Measurements from ENCODE around the gene DMBX1. TPM values are rescaled to one million over a fixed set of nuclear protein-coding genes. Genes with fewer than 3 reads are reported as not detected.

DMBX1 gene
- total RNA-seq, 1 donor from 2014 or later: not detected

DNA sequence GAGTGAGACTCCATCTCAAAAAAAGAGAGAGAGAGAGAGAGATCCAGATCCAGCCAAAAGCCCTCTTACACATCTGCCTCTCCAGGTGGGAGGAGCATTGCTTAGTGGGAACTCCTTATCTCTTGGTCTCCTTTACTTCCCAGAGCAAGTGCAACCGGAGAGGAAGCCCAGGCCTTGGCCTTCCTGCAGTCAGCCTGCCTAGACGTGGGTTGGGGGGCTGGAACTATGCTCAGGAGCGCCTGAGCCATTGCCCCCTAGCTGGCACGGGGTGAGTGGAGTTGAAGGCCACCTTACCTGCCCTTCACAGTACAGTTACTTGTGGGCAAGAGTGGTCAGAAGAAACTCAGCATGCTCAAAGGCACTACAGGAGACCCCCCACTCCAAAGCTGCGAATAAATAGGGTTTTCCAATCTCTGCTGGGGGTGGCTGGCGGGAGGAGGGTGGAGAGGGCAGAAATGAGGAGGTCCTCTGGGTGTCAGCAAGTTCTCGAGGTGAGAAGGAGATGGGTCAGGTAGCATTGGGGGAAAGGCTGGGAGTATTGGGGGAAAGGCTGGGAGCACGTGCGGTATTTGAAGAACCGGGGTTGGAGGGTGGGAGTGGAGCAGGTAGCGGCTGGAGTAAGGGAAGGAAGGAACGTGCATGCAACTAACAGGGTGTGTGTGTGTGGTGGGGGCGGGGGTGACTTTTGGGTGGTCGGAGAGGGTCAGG, 4.7 kb upstream of the DMBX1 start:
- Mint-ChIP-seq H3K36me3 (ENCODE audit: low read depth) (no peaks in the 10 kb centered on the region), H3K27ac (no peak overlapping the region), H3K4me1 (peaks cover 15% of the 10 kb centered on the region), H3K4me3 (no peak overlapping the region), H3K9me3 (no peaks in the 10 kb centered on the region), H3K27me3 (peaks cover 67% of the 10 kb centered on the region)
- intact Hi-C loops (cut with micrococcal nuclease): no loop called here
- ChIA-PET CTCF (no interaction called here), POLR2A (no interaction called here)
- DNase-seq (no peak), ATAC-seq (ENCODE audit: low read depth) (no peak)
- no peak for TF ChIP-seq CTCF (IDR thresholded peaks at IDR 0.05)

GRCh38 chr1:46485564-46486431, 3.8 kb upstream of the DMBX1 start:
- no peak for DNase-seq
- ChIA-PET CTCF (no interaction called here), POLR2A (no interaction called here)
- H3K36me3 Mint-ChIP-seq (ENCODE audit: low read depth): no peaks in the 10 kb centered on the region
- intact Hi-C loops (cut with micrococcal nuclease): no loop called here
- peaks cover 69% of the 10 kb centered on the region for H3K27me3 Mint-ChIP-seq
- H3K4me3 Mint-ChIP-seq: no peak overlapping the region
- H3K9me3 Mint-ChIP-seq: no peaks in the 10 kb centered on the region
- no peak for ATAC-seq (ENCODE audit: low read depth)
- peaks cover 20% of the 10 kb centered on the region for H3K4me1 Mint-ChIP-seq
- H3K27ac Mint-ChIP-seq: no peak overlapping the region
- no peak for TF ChIP-seq CTCF (IDR thresholded peaks at IDR 0.05)

DNA sequence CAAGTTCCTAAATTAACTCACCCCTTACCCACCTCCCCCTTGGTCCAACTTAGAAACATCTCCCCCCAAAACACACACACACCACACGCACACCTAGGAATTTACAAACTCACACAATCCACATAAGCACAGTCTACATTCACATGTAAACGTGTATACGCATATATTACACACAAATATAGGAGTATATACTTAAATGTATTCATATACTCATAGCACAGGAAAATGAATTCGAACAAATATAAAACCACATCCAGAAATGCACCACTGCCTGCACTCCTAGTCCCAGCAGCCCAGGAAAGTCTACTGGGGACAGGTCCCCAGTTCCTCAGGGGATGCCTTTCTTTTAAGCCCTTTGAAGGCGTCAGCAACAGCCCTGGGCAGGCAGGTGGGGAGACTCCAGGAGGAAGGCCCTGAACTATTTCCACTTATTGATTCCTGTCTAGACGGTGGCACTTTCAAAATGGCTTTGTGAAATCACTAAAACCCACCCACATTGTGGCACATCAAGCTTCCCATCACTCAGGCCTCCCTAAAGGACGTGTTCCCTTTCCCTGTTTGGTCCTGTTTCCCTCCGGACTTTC, 3.1 kb upstream of the DMBX1 start:
- no peak for ATAC-seq (ENCODE audit: low read depth)
- DNase-seq: no peak
- Mint-ChIP-seq H3K27me3 (peaks cover 67% of the 10 kb centered on the region), H3K4me1 (peaks cover 20% of the 10 kb centered on the region), H3K27ac (no peak overlapping the region), H3K36me3 (ENCODE audit: low read depth) (no peaks in the 10 kb centered on the region), H3K9me3 (no peaks in the 10 kb centered on the region), H3K4me3 (no peak overlapping the region)
- POLR2A ChIA-PET: no interaction called here
- intact Hi-C loops (cut with micrococcal nuclease): no loop called here
- TF ChIP-seq CTCF (IDR thresholded peaks at IDR 0.05): no peak
- CTCF ChIA-PET: no interaction called here

- Mint-ChIP-seq H3K36me3 (ENCODE audit: low read depth) (no peaks in the 10 kb centered on the region), H3K27me3 (peaks cover 74% of the 10 kb centered on the region), H3K4me1 (peaks cover 20% of the 10 kb centered on the region), H3K9me3 (no peaks in the 10 kb centered on the region), H3K27ac (no peak overlapping the region), H3K4me3 (no peak overlapping the region)
- ChIA-PET CTCF (interaction anchor here (1.3 kb wide), 1 partner anchor 10 kb away, joined by 3 read pairs; no protein-coding TSS in a partner anchor), POLR2A (no interaction called here)
- ATAC-seq (ENCODE audit: low read depth): no peak
- DNase-seq: no peak
- intact Hi-C loops (cut with micrococcal nuclease): no loop called here
- no peak for TF ChIP-seq CTCF (IDR thresholded peaks at IDR 0.05)
Observed at GRCh38 chr1:46487818-46488218, 1.8 kb upstream of the DMBX1 start.

Measured in activated B cell treated with CpG ODN at 0.5 μM for 24 hours (primary cell).